ENCODE measurements around the gene ACOT7.

DNA sequence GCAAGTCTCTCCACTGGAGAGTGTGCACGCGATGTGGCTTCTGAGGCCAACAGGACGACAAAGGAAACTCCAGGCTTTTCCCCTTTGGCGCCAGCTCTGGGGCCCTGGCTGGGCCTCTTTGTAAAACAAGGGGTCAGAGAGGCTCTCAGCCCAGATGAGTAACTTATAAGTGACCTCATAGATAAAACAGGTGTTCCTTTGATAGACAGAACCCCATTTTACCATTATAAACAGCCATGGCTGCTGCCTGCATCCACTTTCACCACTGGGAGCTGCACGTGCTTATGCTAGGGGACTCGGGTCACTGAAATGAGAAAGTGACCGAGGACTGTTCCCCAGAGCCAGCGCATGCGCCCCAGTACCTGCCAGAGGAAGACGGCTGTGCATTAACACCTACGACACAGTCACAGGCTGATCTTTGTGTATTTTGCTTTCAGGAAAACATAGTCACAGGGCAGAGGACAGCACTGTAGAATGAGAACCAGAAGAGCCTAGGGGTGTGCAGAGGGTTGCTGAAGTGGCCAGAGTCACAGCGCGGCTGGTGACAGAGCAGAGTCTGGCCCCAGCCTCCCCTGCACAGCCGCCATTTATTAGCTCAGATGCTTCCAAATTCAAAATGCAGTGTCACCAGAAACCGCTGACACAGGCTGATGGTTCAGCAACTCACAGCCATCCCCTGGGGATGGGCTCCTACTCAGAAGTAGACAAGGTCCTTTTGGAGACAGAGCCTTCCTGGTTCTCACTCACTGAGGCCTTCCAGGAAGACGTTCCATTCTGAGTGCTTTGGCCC lies 175.0 kb downstream of the ACOT7 start:
- no peak for TF ChIP-seq CTCF (conservative IDR thresholded peaks at IDR 0.05; ENCODE audit: low read depth in 2 of 2)
- TF ChIP-seq, protein P1, sequence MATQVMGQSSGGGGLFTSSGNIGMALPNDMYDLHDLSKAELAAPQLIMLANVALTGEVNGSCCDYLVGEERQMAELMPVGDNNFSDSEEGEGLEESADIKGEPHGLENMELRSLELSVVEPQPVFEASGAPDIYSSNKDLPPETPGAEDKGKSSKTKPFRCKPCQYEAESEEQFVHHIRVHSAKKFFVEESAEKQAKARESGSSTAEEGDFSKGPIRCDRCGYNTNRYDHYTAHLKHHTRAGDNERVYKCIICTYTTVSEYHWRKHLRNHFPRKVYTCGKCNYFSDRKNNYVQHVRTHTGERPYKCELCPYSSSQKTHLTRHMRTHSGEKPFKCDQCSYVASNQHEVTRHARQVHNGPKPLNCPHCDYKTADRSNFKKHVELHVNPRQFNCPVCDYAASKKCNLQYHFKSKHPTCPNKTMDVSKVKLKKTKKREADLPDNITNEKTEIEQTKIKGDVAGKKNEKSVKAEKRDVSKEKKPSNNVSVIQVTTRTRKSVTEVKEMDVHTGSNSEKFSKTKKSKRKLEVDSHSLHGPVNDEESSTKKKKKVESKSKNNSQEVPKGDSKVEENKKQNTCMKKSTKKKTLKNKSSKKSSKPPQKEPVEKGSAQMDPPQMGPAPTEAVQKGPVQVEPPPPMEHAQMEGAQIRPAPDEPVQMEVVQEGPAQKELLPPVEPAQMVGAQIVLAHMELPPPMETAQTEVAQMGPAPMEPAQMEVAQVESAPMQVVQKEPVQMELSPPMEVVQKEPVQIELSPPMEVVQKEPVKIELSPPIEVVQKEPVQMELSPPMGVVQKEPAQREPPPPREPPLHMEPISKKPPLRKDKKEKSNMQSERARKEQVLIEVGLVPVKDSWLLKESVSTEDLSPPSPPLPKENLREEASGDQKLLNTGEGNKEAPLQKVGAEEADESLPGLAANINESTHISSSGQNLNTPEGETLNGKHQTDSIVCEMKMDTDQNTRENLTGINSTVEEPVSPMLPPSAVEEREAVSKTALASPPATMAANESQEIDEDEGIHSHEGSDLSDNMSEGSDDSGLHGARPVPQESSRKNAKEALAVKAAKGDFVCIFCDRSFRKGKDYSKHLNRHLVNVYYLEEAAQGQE (IDR thresholded peaks at IDR 0.05; ENCODE audit: unreplicated experiment): no peak

Data from GM23338 (cell line).